ENCODE results near the gene PRPH2.
"Not testable (repeated sequence)": the region's sequence is repeated elsewhere in the genome, so short reads cannot be mapped to it uniquely, and the experiment has no call there.

Gene PRPH2

DNA sequence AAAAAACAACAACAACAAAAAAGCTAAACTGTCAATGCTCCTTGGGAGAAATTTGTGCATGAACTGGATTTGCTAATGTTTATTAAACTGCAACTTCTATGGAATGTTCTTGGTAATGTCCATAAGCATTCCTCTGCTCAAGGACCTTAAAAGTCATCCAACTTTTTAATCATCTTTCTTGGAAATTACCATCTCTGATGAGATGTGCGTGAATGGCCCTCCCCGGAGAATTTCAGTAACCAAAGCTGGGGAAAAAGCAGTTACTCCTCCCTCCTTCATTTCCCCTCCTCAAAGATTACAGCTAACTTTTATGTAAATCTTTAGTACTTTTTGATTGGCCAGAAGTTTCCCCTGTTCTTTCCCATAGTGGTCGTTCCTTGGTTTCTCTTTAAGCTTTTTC, 18.3 kb upstream of the PRPH2 start:
- no peak for DNase-seq

DNA sequence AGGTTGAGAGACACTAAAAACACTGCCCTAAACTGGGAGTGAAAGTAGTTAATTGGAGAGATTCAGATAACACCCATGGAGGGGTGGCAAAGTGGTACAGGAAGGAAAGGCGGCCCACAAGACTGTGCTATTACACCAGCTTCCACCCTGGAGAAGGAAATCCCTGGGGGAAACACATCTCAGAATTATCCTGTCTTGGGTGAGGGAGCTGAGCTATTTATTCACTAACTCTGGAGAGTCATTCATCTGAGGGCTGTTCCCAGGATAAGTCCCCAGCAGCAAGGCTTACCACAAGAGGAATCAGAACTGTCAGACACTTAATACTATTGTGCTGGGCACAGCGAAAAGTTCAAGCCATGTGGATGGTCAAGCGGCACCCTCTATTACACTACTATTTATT, 13.6 kb upstream of the PRPH2 start:
- no peak for DNase-seq

DNA sequence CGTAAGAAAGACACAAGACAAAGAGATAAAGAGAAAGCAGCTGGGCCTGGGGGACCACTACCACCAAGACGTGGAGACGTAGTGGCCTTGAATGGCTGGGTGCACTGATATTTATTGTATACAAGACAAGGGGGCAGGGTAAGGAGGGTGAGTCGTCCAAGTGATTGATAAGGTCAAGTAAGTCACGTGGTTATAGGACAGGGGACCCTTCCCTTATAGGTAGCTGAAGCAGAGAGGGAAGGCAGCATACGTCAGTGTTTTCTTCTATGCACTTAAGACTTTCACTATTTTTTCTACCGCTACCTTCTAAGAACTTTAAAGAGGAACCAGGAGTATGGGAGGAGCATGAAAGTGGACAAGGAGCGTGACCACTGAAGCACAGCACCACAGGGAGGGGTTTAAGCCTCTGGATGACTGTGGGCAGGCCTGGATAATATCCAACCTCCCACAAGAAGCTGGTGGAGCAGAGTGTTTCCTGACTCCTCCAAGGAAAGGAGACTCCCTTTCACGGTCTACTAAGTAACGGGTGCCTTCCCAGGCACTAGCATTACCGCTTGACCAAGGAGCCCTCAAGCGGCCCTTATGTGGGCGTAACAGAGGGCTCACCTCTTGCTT, 11.6 kb upstream of the PRPH2 start:
- DNase-seq, result not testable (repeated sequence)

DNA sequence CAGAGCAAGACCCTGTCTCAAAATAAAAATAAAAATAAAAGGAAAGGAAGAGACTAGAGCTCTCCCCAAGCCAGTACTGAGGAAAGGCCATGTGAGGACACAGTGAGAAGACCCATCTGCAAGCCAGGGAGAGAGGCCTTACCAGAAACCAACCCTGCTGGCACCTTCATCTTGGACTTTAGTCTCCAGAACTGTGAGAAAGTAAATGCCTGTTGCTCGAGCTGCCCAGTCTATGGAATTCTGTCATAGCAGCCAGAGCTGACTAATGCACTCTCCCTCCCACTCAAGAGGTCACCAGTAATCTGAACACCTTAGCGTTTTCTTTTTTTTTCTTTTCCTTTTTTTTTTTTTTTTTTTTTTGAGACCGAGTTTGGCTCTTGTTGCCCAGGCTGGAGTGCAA, 7.3 kb upstream of the PRPH2 start:
- no peak for DNase-seq

DNA sequence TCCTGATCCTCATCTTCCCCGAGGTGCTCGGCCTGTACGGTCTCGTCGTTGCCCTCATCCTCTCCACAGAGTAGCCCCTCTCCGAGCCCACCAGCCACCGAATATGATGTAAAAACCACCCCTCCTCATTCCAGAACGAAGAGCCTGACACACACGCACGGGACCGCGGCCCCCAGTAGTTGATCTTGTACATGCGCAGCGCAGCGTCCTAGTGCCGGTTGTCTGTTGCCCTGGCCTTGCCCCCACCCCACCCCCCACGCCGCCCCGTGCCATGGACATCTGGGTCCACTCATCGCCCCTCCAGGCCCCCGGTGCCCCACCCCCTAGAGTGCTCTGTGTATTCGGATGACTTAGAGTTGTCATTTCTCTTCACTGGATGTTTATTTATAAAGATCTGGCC, 5.2 kb upstream of the PRPH2 start:
- DNase-seq, result no peak

DNA sequence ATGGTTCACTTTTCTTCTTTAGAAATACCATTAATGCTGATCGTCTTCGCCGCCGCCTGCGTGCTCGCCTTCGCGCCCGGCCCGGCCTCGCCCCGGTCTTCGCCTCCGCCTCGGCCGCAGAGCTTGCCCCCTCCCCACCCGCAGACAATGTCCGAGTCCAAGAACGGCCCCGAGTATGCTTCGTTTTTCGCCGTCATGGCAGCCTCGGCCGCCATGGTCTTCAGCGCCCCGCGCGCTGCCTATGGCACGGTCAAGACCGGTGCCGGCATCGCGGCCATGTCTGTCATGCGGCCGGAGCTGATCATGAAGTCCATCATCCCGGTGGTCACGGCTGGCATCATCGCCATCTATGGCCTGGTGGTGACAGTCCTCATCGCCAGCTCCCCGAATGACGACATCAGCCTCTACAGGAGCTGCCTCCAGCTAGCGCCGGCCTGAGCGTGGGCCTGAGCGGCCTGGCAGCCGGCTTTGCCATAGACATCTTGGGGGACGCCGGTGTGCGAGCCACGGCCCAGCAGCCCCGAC, 4.8 kb upstream of the PRPH2 start:
- DNase-seq, result no peak

DNA sequence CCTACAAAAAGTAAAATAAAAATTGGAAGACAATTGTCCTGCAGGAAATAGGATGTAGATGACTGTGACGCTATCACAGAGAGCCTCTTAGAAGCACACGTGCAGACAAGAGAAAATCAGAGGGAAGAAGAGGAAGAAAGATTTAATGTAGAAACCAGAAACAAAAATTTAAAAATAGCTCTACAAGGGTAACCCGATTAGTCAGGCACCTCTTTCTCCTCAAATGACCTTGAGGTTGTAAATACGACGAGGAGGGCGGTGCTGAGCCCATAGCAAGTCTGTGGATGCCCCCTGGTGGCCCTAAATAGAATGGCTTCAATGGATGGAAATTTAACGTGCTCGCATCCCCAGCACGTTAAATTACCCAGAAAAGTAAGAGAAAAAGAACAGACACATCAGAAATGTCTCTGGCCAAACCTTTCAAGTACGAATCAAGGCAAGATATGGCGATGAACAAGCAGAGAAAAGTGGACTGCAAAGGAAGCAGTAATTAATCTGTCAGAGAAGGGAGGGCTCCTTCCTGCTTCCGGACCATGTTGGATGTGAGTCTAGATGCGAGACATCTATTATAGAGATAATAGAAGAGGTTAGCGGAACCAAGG, 4.2 kb upstream of the PRPH2 start:
- peak; percentile 91 to 93 for DNase-seq

DNA sequence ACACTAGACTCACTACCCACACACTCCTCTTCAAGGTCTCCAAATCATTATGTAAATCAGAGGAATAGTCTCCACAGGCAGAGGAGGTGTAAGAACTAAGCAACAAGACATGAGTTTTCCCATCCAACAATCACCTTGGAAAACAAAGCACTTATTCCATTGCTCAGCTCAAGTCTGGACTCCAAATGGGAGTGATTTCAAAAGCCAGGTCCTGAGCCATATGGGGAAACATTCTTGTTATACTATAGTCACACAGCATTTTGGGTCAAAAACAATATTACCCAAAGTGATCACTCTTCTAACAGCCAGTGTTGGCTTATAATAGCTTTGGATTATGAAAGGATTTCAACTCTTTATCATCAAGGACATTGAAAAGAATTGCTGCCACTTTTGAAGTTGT, 3.6 kb upstream of the PRPH2 start:
- no peak for DNase-seq

DNA sequence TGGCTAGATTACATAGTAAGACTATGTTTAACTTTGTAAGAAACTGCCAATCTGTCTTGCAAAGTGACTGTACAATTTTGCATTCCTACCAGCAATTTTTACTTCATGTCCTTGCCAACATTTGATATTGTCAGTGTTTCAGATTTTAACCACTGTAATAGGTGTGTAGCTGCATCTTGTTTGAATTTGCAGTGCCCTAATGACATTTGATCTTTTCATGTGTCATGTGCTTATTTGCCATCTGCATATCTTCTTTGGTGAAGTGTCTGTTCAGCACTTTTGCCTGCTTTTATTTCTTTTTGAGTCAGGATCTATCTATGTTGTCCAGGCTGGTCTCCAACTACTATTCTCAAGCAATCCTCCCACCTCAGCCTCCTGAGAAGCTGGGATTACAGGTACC, 2.4 kb upstream of the PRPH2 start:
- DNase-seq, result no peak

DNA sequence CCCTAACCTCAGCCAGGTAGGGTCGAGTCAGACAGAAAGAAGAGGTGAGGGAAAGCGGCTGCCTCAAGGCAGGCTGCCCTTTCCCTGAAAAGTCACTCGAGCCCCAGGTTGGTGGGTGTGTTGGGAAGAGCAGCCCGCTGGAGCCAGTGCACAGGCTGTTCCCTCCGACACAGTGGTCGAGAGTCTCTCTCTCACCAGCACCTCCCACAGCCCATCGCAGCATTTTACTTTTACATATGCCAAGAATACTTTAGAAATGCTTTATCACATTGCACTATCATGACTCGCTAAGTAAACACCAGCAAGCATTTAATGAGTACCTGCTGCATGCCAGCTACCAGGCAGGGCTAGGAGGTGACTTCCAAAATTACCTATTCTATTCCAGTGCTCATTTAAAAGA, 1.7 kb downstream of the PRPH2 start:
- DNase-seq, result no peak

DNA sequence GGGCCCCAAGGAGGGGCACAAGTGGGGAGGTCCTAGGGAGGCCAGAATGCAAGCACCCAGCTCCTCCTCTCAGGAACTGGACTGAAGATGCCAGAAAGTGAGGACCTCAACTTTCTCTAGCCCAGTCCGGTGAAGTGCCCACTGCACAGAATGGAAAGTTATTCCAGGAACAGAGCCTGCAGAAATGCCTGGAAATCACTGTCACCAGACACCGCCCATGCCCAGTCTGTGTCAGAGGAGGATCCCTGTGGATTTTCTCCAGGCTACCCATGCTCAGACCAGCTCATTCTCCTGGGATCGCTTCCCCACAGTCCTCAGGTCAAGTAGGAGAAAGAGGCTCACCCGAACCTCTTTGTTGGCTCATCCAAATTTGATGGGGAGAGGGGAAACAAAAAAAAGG, 6.5 kb downstream of the PRPH2 start:
- DNase-seq, result no peak

DNA sequence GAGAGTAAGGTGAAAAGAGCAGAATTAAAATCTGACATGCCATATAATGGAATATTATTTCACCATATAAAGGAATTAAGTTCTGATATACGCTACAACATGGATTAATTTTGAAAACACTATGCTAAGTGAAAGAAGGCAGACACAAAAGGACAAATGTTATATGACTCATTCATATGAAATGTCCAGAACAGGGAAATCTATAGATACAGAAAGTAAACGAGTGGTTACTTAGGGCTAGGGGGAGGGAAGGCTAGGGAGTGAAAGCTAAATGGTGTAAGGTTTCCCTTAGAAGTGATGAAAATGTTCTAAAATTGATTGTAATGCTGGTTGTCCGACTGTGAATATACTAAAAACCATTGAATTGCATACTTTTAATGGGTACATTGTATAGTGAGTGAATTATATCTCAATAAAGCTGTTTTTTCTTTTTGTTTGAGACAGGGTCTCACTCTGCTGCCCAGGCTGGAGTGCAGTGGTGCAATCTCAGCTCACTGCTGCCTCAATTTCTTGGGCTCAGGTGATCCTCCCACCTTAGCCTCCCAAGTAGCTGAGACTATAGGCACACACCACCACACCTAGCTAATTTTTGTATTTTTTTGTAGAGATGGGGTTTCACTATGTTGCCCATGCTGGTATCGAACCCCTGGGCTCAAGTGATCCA, 8.2 kb downstream of the PRPH2 start:
- no peak for DNase-seq

DNA sequence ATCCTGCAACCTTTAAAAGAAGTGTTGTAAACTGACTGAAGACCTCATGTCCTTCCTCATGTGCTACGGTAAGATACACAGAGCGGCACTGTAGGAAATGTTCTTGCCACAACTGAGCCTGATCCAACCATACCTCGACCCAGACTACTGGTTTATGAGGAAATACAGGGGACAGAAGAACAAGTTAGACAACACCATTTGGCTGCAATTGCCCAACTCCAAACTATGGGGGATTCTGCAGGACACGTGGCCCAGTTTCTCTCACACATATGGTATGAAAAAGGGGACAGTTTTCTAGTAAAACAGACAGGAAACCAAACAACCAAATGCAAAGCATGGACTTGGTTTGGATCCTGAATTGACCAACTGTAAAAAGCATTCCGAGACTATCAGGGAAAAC, 10.5 kb downstream of the PRPH2 start:
- DNase-seq, result no peak

DNA sequence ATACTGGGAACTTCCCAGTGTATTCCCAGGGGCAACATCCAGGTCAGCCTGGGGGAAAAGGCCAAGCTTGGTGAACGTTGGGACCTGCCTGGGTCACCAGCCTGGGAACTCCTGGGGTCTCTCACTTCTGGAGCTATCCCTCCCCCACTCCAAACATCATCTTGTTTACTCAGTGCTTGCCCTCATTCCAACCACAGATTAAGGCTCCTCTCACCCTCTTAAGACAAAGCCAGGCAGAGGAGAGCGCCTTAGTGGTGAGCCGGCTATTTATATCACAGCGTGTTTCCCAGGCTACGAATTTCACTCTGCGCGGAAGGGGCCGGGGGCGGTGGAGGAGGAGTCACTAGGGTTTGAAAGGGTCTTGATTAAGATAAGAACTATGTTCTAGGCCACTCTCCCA, 12.1 kb downstream of the PRPH2 start:
- DNase-seq, result no peak

DNA sequence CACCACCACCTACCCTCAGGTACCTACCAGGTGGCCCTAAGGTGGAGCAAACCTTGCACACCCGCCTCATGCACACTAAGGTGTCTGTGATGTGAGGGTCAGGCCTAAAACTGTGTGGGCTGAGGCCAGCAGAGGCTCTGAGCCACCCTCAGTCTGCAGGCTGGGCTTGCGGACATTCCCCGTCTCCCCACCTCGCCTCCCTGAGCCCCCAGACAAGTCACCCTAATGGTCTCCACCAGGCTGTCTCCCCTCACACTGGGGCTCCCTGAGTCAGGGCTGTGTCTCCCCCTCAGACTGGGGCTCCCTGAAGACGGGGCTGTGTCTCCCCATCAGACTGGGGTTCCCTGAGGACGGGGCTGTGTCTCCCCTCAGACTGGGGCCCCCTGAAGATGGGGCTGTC, 12.5 kb downstream of the PRPH2 start:
- no peak for DNase-seq

DNA sequence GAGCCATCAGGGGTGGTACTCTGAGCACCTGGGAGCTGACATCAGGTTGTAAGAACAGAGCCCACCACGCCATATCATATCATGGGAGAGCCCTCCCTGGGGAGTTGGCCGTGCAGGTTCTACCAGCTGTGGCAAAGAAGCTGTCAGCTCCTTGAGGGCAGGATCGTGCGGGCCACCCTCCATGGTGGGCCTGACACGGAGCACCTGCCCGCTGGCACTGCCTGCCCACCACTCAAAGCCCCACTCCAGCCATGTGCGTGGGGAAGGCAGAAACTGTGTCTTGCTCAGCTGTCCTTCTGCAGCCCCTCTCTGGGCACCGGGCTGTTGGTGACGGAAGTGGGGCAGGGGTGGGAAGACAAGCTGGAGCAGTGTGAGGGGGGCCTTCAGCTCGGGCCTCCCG, 14.3 kb downstream of the PRPH2 start:
- no peak for DNase-seq

DNA sequence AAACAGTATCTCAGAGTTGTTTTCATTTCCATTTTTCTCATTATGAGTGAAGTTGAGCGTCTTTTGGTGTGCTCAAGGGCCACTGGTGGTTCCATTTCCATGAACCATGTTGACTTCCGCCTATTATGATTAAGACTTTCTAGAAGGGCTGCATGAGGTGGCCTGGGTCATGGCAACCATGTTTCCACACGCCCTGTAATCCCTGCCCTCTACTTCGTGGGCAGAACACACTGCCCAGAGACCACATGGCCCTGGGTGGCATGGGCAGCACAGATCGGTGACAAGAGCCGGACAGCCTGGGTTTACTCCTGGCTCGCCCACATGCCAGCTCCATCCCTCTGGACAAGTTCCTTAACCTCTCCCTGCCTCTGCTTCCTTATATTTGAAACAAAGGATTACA, 14.8 kb downstream of the PRPH2 start:
- DNase-seq, result no peak

DNA sequence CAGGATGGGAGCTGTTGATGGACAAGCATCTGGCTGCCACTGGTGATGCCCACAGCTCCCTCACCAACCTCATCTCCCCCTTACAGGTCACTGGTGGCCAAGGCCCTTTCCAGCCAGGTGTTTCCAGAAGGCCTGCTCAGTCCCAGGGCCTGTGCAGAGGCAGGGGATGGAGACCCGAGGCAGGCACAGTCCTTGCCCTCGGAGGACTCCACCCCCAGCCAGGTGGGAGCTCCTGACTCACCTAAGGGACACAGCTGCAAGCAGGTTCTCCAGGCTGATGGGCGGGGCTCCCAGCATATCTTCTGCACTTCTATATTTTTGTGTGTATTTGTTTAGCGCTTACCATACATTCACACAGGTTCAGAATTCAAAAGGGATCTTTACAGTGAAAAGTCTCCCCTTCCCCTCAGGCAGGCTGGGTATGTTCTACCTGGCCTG, 17.4 kb downstream of the PRPH2 start:
- no peak for DNase-seq

DNA sequence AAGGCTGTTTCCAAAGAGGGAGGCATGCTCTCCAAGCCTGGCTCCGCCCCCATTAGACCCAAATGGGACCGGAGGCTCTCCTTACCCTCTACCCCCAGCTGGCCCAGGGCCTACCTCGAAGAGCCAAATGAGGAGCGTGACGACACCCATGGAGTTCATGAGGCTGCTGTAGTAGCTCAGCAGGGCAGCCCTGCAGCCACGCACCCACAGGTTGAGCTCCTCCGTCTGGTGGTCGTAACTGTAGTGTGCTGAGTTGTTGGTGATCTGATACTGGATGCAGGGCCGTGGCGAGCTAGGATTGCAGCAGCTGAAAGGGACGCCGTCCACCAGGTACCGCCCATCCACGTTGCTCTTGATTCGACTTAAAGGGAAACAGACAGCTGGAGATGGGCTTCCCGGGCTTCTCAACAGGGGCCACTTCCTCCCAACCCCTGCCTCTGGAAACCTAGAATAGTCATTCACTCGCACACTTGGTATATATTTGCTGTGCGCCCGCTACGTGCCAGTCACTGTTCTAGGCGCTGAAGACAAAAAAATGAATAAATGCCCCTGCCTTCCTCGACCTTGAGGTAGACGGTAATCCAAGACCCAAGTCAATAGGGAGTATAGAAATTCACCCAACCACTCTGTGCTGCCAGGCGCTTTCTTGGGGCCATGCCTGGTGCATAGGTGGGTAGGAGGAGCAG, 18.0 kb downstream of the PRPH2 start:
- DNase-seq, result no peak

DNA sequence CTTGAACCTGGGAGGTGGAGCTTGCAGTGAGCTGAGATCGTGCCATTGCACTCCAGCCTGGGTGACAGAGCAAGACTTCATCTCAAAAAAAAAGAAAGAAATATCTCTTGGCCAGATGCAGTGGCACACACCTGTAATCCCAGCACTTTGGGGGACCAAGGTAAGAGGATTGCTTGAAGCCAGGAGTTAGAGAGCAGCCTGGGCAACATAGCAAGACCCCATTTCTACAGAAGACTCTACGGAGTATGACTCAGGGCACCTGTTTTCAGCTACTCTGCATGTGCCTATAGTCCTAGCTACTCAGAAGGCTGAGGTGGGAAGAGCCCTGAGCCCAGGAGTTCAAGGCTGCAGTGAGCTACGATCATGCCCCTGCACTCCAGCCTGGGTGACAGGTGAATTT, 19.6 kb downstream of the PRPH2 start:
- DNase-seq, result not testable (repeated sequence)

DNA sequence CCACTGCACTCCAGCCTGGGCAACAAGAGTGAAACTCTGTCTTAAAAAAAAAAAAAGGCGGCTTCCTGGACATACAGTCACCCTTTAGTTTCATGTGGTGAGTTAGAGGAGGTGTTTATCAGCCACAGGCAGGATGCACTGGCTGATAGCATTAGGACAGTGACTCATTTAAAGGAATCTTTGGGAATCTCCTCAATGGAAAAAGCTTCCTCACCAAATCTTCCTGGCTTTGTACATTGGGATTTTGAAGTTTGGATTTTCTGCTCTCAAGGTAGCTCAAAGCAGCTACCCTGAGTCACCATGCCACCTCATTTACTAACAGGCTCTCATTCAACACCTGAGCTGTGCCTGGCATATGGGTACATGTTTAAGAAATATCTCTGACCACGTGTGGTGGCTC, 20.2 kb downstream of the PRPH2 start:
- no peak for DNase-seq

DNA sequence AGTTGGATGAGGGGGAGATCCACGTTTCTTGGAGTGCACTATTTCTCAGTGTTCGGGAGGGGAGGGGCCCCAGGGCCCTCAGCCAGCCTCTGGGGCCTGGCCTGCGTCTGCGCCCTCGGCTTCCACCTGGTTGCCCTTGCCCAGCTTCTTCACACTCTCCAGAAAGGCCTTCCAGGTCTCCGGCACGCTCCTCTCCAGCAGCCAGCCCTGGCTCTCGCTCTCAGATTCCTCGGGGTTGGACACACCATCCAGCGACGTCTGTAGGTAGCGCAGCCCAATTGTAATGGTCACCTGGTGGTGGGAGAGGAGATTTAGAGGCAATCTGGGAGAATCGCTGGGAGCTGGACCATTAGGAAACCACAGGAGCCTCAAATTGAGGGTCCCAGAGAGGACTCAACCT, 24.2 kb downstream of the PRPH2 start:
- no peak for DNase-seq

DNA sequence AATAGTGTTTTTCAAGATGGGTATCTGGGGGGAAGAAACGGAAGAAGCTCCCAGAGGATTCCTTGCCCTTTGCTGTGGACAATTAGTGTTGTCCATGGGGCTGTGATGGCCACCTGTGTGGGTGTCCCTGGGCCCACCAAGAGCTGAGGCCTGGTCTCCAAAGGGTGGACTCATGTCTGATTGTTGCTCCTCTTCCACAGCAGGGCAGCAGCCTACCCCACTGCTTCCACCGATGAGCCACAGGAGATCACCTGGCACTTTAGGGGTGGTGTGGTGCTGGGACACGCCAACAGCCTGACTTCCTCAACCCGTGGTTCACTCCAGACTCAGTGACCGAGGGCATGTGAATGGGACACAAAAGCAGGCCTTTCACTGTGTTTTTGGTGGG, 25.1 kb downstream of the PRPH2 start:
- DNase-seq, result no peak

Data from AML-193 (cell line).